Mesenteric fat pad (tissue), 1 donor: ENCODE data around the gene DRG2. TPM values are rescaled to one million over a fixed set of nuclear protein-coding genes. Genes with fewer than 3 reads are reported as not detected.

Experiments
- DNase-seq: peaks from one replicate; pipeline ENCODE4 v3.0.0-alpha.2; 2020; ENCODE audit warnings: low spot score
- long read RNA-seq: library from polyadenylated mRNA; unstranded; transcript quantifications from one replicate; pipeline ENCODE4 v2.0.0, GENCODE V29; 2020
- total RNA-seq: library from RNA; stranded (reverse); fragmentation: NEBNext Ultra II Directional; extraction: Animal tissue kit (Norgen Biotek cat#: 25700); gene quantifications from one replicate; pipeline ENCODE4 v1.2.1, GENCODE V29; 2021
- donor health status: DM: yes; HTN: yes; CAD: no.

DRG2 gene, protein sequence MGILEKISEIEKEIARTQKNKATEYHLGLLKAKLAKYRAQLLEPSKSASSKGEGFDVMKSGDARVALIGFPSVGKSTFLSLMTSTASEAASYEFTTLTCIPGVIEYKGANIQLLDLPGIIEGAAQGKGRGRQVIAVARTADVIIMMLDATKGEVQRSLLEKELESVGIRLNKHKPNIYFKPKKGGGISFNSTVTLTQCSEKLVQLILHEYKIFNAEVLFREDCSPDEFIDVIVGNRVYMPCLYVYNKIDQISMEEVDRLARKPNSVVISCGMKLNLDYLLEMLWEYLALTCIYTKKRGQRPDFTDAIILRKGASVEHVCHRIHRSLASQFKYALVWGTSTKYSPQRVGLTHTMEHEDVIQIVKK
- 36.3 TPM for total RNA-seq
- long read RNA-seq, full-length matches to known transcripts = 146 of 201 reads
- long read RNA-seq, partial matches to known transcripts = 7 of 201 reads
- long read RNA-seq, other reads (novel, unspliced or antisense) = 48 of 201 reads

DNA sequence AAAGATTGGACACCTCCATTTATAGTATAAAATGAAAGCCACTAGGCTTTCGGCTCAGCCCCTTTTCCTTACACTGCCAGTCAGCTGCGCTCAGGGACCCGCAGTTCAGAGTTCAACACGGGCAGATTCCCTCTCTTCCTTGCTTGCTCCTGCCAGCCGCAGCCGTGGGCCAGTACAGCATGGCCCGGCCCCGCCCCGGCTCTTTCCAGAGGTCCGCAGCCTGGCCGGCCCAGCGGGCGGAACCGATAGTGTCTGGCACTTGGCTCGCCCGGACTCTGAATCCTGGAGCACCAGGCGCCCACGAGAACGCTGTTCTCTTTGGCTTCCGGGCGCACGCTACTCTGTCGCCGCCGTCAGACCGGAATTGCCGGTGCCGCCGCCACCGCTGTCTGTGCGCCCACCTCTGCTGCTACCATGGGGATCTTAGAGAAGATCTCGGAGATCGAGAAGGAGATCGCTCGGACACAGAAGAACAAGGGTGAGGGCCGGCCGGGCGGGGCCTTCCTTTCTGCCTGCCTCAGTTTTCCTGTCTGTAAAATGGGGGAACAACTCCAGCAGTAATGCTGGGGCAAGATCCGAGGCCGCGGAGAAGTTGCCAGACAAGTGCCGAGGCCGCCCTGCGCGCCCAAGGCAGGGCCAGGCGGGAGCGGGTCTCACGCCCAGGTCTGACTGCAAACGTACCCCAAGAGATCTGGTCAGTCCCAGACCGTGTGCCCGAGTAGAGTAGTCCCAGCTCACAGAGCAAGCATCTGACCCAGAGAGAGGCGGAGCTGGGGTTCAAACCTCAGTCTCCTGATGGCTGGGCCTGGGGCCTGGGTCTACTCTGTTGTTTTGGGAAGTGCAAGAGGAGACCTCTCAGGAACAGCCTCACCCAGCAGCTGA, at the start of gene DRG2:
Gene DRG2 (plus strand): TSS at position 339 of the 882 bp plus-strand sequence. CDS start 76 bp downstream, at position 415.
- DNase-seq = peak; percentile 97

DNA sequence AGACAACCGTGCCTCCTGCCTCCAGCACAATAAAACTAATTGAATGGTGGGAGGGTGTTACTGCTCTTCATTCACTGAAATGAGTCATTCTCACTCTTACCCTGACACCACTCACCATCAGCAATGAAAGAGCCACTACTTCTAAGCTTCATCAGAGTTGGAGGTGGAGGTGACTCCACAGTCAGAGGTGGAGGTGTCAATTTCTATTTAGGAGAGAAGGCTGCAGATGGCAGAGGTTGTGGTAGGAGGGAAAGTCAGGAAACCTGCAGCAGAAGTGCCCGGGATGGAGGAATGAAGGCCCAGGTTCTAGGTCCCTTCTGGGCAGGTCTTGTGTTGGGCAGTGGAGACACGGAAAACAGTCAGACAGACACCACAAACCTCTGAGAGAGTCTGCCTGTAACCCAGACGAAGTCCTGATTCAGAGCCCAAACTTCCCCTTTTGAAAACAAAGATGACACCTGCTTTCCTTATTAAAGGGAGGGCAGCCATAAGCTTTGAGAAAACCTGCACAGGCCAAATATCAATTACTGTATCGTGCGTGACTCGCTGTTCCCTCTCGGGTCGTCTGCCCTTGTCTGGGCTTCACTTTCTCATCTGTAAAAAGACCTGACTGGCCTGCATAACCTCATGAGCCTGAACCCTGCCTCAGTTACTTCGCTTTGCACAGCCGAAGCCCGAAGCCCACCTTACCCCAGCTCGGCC, 49.4 kb upstream of the DRG2 start:
- no peak for DNase-seq

DNA sequence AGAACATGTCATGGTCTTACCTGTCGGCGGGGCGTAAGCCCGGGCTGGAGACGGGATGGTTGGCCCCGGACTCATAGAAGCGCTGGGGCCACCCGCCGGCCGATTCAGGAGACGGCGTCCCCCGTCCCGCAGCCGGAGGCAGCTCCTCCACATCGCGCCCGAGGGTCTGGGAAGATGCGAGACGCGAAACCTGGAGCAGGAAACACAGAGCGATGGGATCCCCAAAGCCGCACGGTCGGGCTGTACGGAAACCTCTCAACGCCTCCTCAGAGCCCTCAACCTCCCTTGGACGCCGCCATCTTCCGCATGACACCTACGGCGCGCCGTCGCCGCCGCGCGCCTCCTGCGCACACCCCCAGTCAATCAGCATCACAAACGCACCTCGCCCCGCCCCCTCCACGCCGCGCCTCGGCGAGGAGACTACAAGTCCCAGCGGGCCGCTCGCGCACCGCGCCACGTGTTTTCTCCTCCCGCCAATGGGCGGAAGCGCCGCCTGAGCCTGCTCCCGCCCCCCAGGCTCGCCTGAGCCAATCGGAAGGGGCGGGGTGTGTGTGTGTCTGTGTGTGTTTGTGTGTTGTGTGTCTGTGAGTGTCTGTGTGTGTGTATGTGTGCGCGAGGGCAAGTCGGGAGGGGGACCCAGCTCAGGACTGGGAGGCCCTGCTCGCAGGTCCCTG, 48.8 kb upstream of the DRG2 start, which contains the start of the genes ATPAF2 and GID4:
Gene ATPAF2 (minus strand): TSS at position 308 of the 674 bp plus-strand sequence. CDS start 155 bp downstream, at position 153.
Gene GID4 (plus strand): TSS at position 548 of the 674 bp plus-strand sequence. CDS start 57 bp downstream, at position 605.
- peak; percentile 100 for DNase-seq

GRCh38 chr17:18039535-18040260, 48.0 kb upstream of the DRG2 start:
- DNase-seq = no peak

DNA sequence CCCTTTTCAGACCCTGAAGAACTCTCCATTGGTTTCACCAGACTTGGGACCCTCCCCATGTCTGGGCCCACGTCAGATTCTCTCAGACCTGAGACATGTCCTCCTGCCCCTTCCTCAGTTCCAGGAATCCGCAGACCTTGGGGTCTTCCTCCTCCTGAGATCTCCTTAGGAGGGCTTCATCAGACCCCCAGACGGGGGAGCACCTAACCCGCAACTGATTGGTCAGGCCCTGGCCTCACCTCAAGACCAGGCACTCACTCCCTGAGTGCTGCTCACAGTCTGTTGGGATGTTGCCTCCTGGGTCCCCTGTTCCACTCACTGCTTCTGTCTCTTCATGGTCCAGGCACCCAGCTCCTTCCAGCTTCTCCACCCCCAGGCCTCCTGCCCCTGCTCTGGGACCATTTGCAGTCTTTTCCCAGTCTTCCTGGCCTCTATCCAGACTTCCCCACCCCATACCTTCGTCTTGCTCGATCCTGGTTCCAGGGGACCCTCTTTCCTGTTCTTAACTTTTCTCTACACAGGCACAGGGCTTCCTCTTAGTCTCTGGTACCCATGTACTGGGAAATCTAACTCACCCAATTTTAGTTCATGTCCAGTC, 47.4 kb upstream of the DRG2 start:
- DNase-seq = no peak

DNA sequence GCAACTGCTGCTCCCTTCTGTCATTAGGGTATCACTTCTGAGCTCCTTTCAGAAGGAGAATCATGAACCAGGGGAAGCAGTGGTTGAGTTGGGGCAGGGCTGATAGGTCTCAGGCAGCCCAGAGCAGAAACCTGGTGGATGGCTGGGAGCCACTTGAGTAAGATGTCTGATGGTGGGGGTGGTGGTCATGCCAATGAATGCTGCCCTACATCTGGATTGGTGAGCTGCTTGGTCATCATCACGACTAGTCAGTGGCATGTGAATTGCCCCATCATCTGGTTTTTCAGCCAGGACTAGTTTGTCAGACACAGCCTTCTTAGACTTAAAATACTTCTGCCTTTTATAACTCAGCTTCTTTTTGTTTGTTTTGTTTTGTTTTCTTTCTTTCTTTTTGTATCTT, 46.0 kb upstream of the DRG2 start:
- no peak for DNase-seq

DNA sequence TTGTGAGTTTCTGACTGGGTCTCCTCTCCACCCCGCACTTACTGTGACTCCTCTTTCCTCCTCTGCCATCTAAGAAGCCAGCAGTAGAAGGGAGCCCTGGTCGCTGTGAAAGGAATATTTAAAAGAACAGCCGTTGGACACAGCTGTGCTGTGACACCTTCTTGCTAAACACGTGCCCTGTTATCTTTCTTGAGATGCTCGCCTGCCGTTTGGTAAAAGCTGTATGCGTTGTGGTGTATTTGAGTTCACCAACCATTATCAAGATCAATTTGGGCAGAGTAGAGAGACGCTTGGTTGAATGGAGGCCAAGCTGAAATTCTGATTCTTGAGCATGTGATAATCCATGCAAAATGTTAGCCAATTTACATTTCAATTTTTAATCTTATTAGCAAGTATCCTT, 44.8 kb upstream of the DRG2 start:
- no peak for DNase-seq

GRCh38 chr17:18043491-18043890, 44.3 kb upstream of the DRG2 start:
- DNase-seq = no peak

- DNase-seq = no peak
Observed at GRCh38 chr17:18044609-18045008, 43.1 kb upstream of the DRG2 start.

GRCh38 chr17:18045691-18046350, 41.9 kb upstream of the DRG2 start:
- no peak for DNase-seq

GRCh38 chr17:18055597-18055996, 32.2 kb upstream of the DRG2 start:
- DNase-seq = no peak

DNA sequence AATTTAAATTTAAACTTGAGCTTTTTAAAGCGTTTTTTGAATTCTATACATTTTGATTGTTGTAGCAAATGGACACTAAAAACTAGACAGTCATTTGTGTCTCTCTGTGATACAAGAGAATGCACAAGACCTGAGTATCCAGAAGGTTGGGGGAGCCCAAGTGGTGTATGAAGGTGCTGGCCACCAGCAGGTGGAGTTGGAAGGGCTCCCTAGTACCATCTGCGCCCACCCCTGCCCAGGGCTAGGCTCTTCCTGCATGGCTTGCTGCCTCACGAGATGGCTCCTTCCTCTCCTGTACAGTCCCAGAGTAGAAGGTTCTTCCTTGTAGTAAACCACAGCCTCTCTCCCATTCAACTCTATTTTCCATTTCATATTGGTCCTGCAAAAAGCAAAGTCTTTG, 31.5 kb upstream of the DRG2 start:
- DNase-seq = no peak

- no peak for DNase-seq
Observed at GRCh38 chr17:18059283-18059682, 28.5 kb upstream of the DRG2 start.

DNA sequence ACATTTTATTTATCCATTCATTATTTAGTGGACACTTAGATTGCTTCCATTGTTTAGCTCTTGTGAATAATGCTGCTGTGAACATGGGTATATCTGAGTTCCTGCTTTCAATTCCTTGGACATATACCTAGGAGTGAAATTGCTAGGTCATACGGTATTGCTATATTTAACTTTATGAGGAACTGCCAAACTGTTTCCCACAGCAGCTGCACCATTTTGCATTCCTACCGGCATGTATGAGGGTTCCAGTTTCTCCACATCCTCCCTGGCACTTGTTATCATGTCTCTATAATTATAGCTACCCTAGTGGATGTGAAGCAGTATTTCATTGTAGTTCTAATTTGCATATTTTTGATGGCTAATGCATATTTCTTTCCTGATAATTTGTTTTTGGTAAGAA, 23.7 kb upstream of the DRG2 start:
- no peak for DNase-seq

DNA sequence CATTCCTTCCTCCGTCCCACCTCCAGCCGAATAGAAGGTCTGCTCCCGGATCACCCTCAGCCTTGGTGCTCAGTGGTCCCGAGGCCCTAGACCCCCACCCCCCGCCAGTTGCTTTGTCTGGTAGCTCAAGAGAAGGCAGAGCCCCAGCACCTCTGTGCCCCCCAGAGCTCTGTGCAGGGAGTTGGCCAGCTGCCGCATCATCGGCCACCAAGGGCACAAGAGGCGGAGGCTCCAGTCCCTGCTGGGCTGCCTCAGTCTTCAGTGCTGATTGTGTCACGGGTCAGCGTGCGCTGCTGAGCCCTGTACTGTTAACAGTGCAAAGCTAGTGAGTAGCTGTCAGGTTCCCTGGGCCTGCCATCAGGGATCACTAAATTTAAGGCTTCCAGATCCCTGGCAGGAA, 22.2 kb upstream of the DRG2 start:
- DNase-seq = no peak

GRCh38 chr17:18066866-18067265, 20.9 kb upstream of the DRG2 start:
- no peak for DNase-seq

- DNase-seq = no peak
Observed at GRCh38 chr17:18069101-18069500, 18.6 kb upstream of the DRG2 start.

DNA sequence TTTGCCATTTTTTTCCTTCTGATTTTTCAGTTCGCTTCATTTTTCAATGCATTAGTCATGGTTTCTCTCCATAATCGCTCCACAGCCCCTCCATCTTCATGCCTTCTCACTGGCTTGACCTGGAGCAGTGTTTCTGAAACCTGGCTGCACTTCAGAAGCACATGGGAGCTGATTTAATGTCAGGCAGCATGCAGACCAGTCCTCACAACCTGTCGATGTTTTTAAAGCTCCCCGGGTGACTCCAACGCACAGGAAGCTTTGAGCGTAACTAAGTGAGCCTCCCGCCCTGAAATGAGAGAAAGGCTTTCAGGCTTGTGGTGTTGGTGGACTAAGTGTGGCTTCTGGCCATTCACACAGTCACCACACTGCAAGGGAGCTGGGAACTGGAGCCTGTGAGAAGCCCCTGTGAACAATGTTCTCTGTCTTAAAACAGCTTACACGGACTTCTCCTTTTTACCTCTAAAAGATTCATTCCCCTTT, 16.8 kb upstream of the DRG2 start:
- DNase-seq = no peak

- DNase-seq = no peak
Observed at GRCh38 chr17:18071751-18072150, 16.0 kb upstream of the DRG2 start.
